PC-3 (cell line): ENCODE measurements around the gene RAET1E.

Source experiments
- CTCF ChIP-seq: fragments of 300-600 bp; sonication (generic); conservative IDR thresholded peaks from 2 replicates; pipeline ENCODE4 v1.5.1; 2017; ENCODE audit warnings: antibody characterized with exemption, low read depth, mild to moderate bottlenecking, low read length
- EZH2 ChIP-seq: fragments of 300-600 bp; sonication (generic); IDR thresholded peaks from one replicate; pipeline ENCODE4 v1.6.1; 2017; ENCODE audit warnings: antibody characterized with exemption, mild to moderate bottlenecking, low read length; ENCODE audit not compliant: unreplicated experiment
- EZH2phosphoT487 ChIP-seq: fragments of 300-600 bp; sonication (generic); IDR thresholded peaks from 2 replicates; pipeline ENCODE4 v1.6.1; 2018; ENCODE audit warnings: mild to moderate bottlenecking, antibody characterized with exemption, low read length, borderline replicate concordance

GRCh38 chr6:149924933-149925252, 27.0 kb upstream of the RAET1E start:
- TF ChIP-seq CTCF (no peak), EZH2 (no peak), EZH2phosphoT487 (no peak)
